HUES6 (cell line): Measurements from ENCODE around the gene PER1.

Source experiments
- H3K27ac ChIP-seq: 2 replicates; pipeline ENCODE4 v1.7.0; 2013; ENCODE audit warnings: low read depth, mild to moderate bottlenecking, low read length, inconsistent platforms
- H3K27me3 ChIP-seq: 2 replicates; pipeline ENCODE4 v1.6.1; 2013; ENCODE audit warnings: low read length; ENCODE audit not compliant: control insufficient read depth, insufficient read depth
- H3K36me3 ChIP-seq: 2 replicates; pipeline ENCODE4 v1.6.1; 2013; ENCODE audit warnings: low read length; ENCODE audit not compliant: control insufficient read depth, insufficient read depth
- H3K4me1 ChIP-seq: 2 replicates; pipeline ENCODE4 v1.6.1; 2013; ENCODE audit warnings: low read length; ENCODE audit not compliant: control insufficient read depth, insufficient read depth
- H3K4me3 ChIP-seq: 2 replicates; pipeline ENCODE4 v1.5.1; 2013; ENCODE audit warnings: low read depth, low read length
- H3K9ac ChIP-seq: one replicate; pipeline ENCODE4 v1.6.1; 2013; ENCODE audit warnings: mild to moderate bottlenecking, low read length
- H3K9me3 ChIP-seq: 2 replicates; pipeline ENCODE4 v1.6.1; 2013; ENCODE audit warnings: low read depth, low read length; ENCODE audit not compliant: control insufficient read depth, insufficient read depth

PER1 gene

DNA sequence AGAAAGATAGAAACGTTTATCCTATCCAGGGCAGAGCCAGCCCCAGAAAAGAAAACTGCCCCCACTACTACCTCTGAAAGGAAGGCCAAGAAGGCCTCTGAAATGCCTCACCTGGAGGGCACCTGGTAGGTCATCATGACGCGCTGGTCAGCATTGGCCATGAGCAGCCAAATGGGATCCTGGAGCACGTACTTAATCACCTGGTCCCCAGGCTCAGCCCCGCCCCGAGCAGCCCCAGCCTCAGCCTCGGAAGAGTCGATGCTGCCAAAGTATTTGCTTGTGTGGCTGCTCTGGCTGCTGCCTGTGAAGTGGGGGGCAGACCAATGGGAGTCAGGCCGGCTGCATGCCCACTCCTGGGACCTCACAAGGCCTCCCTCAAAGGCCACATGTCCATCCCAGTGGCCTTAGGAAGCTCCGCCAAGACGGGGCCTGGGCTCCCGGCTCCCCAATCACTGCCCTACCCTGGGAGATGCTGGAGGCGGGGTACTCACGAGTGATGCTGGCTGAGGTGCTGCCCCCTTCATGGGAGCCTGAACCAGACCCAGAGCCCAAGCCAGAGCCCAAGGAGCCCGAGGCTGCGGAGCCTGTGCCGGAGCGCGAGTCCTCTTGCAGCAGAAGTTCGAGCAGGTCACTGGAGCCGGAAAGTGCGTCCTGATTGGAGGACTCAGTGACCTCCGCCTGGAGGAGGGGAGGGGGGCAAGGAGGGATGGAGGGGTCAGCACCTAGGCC is 9.9 kb downstream of the PER1 start:
- H3K4me3 ChIP-seq: no peak overlapping the region
- no peak overlapping the region for H3K27ac ChIP-seq
- peaks cover 4% of the 10 kb centered on the region; the same call in 1 of the 2 replicates for H3K4me1 ChIP-seq
- no peak overlapping the region for H3K9ac ChIP-seq
- H3K36me3 ChIP-seq: peaks cover 64% of the 10 kb centered on the region
- H3K9me3 ChIP-seq: no peaks in the 10 kb centered on the region
- H3K27me3 ChIP-seq: peaks cover 6% of the 10 kb centered on the region

- Histone ChIP-seq H3K9me3 (no peaks in the 10 kb centered on the region), H3K36me3 (peaks cover 58% of the 10 kb centered on the region), H3K27ac (no peak overlapping the region), H3K9ac (no peak overlapping the region), H3K4me3 (no peak overlapping the region), H3K27me3 (peaks cover 10% of the 10 kb centered on the region), H3K4me1 (peaks cover 4% of the 10 kb centered on the region; the same call in 1 of the 2 replicates)
Observed at GRCh38 chr17:8141741-8142140, 10.5 kb downstream of the PER1 start.

GRCh38 chr17:8141045-8141444 is 11.2 kb downstream of the PER1 start:
- Histone ChIP-seq H3K27ac (no peak overlapping the region), H3K9ac (no peak overlapping the region), H3K9me3 (no peaks in the 10 kb centered on the region), H3K36me3 (peaks cover 52% of the 10 kb centered on the region), H3K4me1 (peaks cover 4% of the 10 kb centered on the region; the same call in 1 of the 2 replicates), H3K27me3 (peaks cover 14% of the 10 kb centered on the region), H3K4me3 (no peak overlapping the region)

DNA sequence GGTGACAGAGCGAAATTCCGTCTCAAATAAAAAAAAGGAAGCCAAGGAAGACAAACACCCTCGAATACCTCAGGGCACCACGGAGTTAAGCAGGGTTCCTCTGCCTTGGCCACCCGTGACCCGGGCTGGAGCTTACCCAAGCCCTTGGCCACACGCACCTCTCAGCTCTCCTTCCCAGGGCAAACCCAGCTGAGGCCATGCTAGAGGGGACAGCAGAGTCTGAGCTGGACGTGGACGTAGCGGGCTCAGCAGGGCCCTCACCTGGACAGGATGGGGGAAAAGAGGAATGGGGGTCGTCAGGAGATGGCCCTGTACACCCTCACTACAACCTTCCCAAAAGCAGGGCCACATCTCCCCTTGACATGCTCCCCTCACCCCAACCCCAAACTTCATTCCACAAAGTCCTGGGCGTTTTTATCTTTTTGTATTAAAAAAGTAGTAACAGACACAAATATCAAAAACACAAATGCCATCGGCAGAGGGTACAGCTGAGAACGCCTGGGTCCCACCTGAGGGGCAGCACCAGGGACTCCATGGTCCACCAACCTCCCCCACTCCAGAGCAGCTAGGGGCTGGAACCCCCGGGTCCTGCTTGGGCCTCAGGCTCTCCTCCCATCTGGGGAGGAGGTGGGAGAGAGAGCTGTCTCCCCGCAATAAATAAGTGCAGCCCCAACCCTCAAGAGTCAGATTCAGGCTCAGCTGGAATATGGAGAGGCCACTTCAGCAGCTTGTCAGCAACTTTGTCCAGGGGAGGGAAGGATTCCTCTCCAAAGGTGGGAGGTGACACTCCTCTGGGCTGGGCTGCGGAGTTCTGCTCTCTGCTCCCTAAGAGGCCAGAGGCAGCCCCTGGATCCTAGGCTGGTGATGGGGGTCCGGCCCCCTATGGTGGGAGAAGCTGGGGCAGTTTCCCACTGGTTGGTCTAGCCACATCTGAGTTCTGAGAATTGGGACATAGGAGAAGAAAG is 11.9 kb downstream of the PER1 start:
- Histone ChIP-seq H3K9me3 (no peaks in the 10 kb centered on the region), H3K27me3 (peaks cover 14% of the 10 kb centered on the region), H3K9ac (no peak overlapping the region), H3K4me3 (no peak overlapping the region), H3K36me3 (peaks cover 45% of the 10 kb centered on the region), H3K27ac (no peak overlapping the region), H3K4me1 (peaks cover 4% of the 10 kb centered on the region; the same call in 1 of the 2 replicates)

DNA sequence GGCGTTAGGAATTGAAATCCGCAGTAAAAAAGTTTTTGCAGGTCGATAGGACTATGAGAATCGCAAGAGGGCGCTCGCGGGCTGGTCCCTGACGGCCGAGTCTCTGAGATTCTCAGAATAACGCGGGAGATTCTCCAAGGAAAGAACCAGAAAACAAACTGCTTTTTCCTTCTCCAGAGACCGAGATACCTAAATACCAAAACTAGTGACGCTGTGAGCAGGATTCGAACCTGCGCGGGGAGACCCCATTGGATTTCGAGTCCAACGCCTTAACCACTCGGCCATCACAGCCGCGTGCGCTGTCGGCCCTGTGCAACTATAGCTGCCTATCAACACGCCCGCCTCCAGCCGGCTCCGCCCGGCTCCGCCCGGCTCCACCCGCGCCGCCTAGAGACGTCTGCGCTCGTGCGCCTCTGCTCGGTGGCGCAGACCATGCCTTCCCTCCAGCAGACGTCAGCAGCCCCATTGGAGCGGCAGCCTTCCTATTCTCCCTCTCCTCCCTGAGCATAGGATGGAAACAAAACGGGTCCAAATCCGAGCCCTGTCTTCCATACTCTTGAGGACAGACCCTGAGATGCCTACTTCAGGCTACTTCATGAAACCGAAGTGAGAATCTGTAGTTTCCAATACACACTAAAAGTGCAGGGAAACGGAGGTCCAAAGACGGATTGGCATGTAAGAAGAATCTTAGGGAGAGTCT is 13.4 kb downstream of the PER1 start:
- H3K27me3 ChIP-seq: peaks cover 14% of the 10 kb centered on the region
- no peaks in the 10 kb centered on the region for H3K9me3 ChIP-seq
- H3K9ac ChIP-seq: peak overlapping the region; percentile 71
- H3K36me3 ChIP-seq: peaks cover 32% of the 10 kb centered on the region
- no peak overlapping the region for H3K27ac ChIP-seq
- peak overlapping the region; percentile 82 for H3K4me3 ChIP-seq
- peaks cover 6% of the 10 kb centered on the region for H3K4me1 ChIP-seq

GRCh38 chr17:8138374-8138671 is 13.9 kb downstream of the PER1 start:
- H3K36me3 ChIP-seq: peaks cover 29% of the 10 kb centered on the region
- H3K4me1 ChIP-seq: peaks cover 9% of the 10 kb centered on the region
- H3K4me3 ChIP-seq: peak overlapping the region; percentile 82
- H3K9ac ChIP-seq: peak overlapping the region; percentile 7
- no peak overlapping the region for H3K27ac ChIP-seq
- no peaks in the 10 kb centered on the region for H3K9me3 ChIP-seq
- peaks cover 14% of the 10 kb centered on the region for H3K27me3 ChIP-seq

DNA sequence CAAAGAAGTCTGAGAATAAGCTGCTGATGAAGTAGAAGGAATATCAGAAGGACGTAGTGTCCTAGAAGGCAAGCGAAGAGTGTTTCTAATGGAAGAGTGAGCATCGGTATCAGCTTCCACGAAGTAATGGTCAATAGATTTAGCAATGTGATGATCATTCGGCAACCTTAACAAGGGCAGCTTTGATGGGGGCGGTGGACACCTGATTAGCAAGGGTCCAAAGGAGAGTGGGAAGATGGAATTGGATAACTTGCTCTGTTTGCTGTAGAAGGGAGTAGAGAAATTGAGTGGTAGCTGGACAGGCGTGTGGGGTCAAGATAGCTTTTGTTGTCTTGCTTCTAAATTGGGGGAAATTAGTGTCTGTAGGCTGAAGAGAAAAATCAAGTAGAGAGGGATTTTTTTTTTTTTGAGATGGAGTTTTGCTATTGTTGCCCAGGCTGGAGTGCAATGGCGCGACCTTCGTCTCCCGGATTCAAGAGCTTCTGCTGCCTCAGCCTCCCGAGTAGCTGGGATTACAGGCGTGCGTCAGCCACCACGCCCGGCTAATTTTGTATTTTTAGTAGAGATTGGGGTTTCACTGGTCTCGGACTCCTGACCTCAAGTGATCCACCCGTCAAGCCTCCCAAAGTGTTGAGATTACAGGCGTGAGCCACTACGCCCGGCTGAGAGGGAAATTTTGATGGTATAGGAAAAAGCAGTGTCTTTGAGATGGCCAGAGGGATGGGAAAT is 14.4 kb downstream of the PER1 start:
- peaks cover 27% of the 10 kb centered on the region for H3K36me3 ChIP-seq
- peak overlapping the region; percentile 82 for H3K4me3 ChIP-seq
- H3K4me1 ChIP-seq: peaks cover 12% of the 10 kb centered on the region
- H3K9me3 ChIP-seq: no peaks in the 10 kb centered on the region
- H3K27ac ChIP-seq: no peak overlapping the region
- H3K27me3 ChIP-seq: peaks cover 14% of the 10 kb centered on the region
- peak overlapping the region; percentile 7 for H3K9ac ChIP-seq

- no peaks in the 10 kb centered on the region for H3K9me3 ChIP-seq
- H3K27me3 ChIP-seq: peaks cover 34% of the 10 kb centered on the region
- H3K36me3 ChIP-seq: no peaks in the 10 kb centered on the region
- H3K4me3 ChIP-seq: no peak overlapping the region
- H3K9ac ChIP-seq: no peak overlapping the region
- peaks cover 12% of the 10 kb centered on the region for H3K4me1 ChIP-seq
- H3K27ac ChIP-seq: no peak overlapping the region
Observed at GRCh38 chr17:8133941-8134340, 18.3 kb downstream of the PER1 start.

DNA sequence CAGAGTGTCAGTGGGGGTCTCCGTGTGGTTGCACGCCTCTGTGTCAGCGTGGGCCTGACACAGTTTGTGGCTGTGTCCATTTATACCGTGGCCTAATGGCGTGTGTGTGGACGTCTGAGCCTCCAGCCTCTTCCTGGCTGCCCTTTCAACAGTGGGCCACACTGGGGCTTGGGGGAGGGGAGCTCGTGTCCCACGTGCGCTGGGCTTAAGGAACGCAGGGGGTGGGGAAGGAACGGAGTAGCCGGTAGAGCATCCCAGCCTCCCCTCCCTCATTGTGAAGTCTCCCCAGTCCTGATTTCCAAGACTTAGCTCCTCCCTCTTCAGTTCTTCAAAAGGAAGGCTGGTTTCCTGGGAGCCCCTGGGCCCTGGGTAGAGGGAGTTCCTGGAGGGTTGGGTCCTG is 18.8 kb downstream of the PER1 start:
- Histone ChIP-seq H3K4me1 (peaks cover 12% of the 10 kb centered on the region), H3K4me3 (0 out of 2 replicates have a peak overlapping the region, but pooled peaks have one; percentile 5), H3K27me3 (peaks cover 40% of the 10 kb centered on the region), H3K36me3 (no peaks in the 10 kb centered on the region), H3K27ac (no peak overlapping the region), H3K9ac (no peak overlapping the region), H3K9me3 (no peaks in the 10 kb centered on the region)

DNA sequence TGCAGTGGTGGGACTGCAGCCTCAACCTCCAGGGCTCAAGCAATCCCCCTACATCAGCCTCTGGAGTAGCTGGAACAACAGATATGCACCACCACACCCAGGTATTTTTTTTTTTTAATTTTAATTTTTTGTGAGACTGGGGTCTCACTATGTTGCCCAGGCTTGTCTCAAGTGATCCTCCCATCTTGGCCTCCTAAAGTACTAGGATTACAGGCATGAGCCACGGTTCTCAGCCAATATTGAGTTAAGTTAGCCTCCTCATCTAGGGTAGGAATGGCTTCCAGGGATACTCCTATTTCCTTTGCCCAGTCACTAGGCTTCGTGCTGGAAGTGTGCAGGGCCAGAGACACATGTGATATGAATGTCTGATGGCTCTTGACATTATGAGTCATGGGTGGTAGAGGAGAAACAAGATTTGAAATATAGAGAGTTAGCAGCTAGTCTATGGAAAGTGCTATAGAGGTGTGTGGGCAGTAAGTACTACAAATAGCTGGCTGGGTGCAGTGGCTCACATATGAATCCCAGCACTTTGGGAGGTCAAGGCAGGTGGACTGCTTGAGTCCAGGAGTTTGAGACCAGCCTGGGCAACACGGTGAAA is 20.3 kb downstream of the PER1 start:
- Histone ChIP-seq H3K27me3 (peaks cover 45% of the 10 kb centered on the region), H3K9ac (no peak overlapping the region), H3K36me3 (no peaks in the 10 kb centered on the region), H3K4me1 (peaks cover 11% of the 10 kb centered on the region), H3K4me3 (no peak overlapping the region), H3K27ac (no peak overlapping the region), H3K9me3 (no peaks in the 10 kb centered on the region)
